HG03196 (cell line): ENCODE data around the gene RPA4.
"Not testable (repeated sequence)": the region's sequence is repeated elsewhere in the genome, so short reads cannot be mapped to it uniquely, and the experiment has no call there.

ENCODE experiments used
- ATAC-seq: cut with Tn5 transposase; IDR thresholded peaks from one replicate; pipeline ENCODE4 v1.9.1; 2021; ENCODE audit not compliant: unreplicated experiment

The RPA4 gene, protein sequence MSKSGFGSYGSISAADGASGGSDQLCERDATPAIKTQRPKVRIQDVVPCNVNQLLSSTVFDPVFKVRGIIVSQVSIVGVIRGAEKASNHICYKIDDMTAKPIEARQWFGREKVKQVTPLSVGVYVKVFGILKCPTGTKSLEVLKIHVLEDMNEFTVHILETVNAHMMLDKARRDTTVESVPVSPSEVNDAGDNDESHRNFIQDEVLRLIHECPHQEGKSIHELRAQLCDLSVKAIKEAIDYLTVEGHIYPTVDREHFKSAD

DNA sequence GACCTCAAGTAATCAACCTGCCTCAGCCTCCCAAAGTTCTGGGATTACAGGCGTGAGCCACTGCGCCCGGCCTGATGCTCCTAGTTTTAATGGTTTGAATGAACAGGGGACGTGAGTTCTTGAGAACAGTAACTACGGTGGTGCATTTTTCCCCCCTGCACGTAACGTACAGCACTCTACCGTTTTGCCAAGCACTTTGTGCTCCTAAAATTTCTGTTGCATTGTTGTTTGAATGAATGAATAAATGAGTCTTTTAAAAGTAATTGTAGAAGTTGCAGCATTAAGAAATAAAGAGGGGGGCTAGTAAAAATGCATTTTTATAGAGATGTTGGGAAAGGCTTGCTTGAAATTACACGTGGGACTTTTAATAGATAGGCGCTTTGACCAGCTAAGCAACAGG lies at the start of gene RPA4:
Gene RPA4, plus strand, starts transcription at position 301 of the 400 bp plus-strand sequence. CDS start 403 bp downstream, outside the sequence.
- no peak for ATAC-seq

DNA sequence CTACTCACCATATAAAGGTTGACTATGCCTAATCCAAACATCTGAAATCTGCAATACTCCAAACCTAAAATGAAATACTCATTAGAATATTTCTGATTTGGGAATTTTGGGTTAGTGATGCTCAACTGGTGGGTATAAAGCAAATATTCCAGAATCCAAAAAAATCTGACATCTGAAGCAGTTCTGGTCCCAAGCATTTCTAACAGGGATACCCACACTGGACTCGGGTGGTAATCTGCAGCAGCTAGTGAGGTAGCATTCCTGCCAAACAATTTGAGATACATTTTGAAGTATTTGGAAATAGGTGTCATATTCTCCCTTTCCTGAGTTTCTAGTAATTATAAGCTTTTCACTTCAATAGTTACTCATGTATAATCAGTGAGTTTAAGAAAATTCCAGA lies 49.6 kb upstream of the RPA4 start:
- ATAC-seq = no peak

DNA sequence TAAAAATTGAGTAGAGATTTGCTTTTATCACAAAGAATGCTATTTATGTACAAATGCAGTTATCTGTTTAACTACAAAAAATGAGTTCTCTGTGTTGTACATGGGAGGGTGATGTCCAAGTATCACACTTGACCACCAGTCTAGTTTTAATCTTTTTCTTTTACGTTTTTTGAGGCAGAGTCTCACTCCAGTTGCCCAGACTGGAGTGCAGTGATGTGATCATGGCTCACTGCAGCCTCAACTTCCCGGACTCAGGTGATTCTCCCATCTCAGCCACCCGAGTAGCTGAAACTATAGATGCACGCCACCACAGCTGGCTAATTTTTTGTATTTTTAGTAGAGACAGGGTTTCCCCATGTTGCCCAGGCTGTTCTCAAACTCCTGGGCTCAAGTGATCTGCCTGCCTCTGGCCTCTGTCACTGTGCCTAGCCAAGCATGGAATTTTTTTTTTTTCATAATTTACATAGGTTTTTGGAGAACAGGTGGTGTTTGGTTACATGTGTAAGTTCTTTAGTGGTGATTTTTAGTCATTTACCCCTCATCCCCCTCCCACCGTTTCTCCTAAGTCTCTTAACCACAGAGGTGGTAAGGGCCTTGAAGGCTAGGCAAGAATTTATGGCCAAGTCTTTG lies 47.9 kb upstream of the RPA4 start:
- peak; percentile 86 for ATAC-seq

DNA sequence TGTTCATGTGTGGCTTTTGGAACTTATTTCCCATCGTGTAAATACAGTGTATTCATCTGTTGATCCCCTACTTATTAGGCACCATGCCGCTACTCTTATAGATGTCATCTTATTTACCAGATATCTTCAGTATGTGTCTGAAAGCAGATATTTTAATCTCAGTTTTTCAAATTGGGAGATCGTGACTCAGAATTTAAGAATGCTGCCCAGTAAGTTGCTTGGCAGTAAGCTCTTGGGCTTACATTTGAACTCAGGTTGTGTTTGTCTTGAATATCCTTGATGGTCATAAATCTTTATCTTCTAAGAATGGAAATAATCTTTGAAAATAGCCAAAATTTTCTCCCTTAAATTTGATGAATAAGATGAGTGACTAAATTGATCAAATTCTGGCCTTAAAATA lies 45.9 kb upstream of the RPA4 start:
- ATAC-seq = no peak

DNA sequence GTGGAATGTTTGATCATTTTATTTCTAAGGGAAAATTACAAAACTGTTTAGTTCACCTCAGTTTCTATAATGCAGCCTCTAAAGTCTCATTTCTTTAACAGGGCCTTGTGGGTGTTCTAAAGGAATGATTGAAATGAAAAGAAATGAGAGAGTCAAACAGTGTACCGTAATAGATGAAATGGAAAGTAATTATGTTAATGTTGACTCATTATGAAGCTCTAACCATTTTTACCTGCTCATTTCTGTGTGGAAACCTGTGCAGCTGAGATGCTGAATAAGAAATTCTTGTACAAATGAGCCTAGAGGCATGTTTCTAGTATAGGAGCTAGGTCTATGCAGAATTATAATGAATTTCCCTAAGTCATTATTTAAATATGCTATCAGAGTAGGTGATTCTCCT lies 45.2 kb upstream of the RPA4 start:
- no peak for ATAC-seq

DNA sequence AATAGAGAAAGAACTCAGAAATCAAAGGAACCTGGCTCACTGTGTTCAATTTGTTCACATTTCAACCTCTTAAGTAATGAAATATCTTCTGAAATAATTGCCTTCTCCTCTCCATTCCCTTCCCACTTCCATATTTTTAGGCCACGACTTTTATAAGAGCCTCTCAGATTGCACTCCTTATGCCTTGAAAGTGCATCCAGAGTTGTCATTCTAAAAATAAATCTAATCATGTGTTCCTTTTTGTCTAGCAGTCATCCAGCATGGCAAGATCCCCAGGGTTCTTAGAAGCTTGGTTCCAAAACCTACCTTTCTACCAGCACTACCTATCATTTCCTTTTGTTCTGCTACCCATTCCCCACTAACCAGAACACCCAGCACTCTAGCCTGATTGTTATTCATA lies 42.4 kb upstream of the RPA4 start:
- no peak for ATAC-seq

DNA sequence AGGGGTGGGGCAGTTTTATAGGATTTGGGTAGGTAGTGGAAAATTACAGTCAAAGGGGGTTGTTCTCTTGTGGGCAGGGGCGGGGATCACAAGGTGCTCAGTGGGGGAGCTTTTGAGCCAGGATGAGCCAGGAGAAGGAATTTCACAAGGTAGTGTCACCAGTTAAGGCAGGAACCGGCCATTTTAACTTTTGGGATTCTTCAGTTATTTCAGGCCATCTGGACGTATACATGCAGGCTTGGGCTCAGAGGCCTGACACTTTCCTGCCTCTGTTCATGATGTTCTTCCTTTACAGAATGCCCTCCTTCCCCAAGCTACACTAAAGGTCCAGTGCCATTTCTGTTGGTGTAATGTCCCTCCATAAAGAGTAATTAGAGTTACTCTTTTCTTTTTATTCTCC lies 41.8 kb upstream of the RPA4 start:
- not testable (repeated sequence) for ATAC-seq

DNA sequence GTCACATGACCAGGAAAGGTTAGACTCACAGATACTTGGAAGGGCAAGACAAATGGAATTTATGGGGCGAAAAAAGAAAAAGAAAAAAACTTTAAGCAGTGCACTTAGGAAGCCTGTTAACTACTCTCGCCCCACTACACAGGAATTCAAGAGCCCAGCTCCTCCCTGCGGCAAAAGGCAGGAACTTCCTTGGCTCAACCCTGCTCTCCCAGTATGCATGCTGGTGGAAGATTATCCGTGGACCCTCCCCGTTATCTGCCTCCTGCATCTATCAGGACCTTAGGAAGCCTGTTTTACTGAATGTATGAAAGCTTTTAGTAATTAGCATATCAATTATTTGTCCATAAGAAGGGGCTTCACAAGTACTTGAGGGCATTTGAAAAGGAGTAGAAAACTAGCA lies 40.1 kb upstream of the RPA4 start:
- no peak for ATAC-seq

DNA sequence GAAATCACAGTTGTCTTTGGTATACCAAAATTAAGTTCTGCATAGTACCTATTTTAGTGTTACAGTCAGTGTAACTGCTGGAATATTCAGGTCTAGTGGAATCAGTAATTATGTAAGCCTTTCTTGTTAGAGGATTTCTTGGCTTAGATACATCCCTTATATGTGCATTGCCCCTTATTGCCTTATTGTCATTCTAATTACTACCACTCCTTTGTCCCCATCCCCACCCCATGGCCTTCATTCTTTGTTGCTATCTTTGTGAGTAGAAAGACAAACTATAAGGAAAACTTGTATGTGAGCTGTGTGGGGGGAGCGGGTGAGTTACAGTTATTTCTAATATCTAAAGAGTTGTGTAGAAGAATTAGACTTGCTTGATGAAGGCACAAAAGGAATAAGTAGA lies 36.9 kb upstream of the RPA4 start:
- no peak for ATAC-seq

DNA sequence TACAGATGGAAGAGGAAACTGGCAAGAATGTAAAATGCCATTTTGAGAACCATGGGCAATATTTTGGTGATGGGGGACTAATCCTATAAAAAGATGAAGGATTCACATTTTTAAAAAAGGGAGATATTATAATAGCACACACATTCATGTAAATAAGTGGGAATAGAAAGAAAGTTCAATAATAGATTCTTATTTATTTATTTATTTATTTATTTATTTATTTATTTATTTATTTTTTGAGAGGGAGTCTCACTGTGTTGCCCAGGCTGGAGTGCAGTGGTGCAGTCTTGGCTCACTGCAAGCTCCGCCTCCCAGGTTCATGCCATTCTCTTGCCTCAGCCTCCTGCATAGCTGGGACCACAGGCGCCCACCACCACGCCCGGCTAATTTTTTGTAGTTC lies 24.3 kb upstream of the RPA4 start:
- ATAC-seq = not testable (repeated sequence)

DNA sequence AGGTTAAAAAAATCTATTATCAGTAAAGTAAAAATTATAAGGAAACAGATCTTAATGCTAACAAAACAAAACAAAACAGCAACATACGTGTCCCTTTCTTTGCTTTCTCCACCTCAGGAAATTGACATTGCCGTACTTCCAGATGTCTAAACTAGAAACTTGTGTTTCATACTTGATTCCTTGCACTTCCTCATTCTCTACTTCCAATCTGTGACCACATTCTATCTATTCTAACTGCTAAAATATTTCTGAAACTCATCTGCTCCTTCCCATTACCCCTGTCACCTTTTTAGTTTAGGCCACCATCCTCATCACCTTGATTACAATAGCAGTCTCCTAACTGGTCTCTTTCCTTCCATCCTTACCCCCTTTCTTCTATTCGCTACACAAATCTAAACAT lies 22.5 kb upstream of the RPA4 start:
- no peak for ATAC-seq

DNA sequence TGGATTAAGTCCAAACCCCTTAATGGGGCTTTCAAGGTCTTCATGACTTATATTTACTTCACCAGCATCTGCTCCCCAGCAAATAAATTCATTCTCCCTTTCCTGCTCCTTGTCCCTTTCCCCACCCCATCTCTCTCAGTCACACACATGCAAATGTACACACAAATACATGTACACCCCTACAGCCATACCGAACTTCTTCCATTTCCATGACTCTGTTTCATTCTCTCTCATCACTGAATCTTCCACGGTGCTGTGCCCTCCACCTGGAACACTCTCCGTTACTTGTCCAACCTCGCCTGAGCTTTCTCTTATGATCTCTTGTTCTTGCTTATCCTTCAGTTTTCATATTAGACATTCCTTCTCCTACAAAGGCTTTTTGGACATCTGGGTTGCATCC lies 22.0 kb upstream of the RPA4 start:
- no peak for ATAC-seq

DNA sequence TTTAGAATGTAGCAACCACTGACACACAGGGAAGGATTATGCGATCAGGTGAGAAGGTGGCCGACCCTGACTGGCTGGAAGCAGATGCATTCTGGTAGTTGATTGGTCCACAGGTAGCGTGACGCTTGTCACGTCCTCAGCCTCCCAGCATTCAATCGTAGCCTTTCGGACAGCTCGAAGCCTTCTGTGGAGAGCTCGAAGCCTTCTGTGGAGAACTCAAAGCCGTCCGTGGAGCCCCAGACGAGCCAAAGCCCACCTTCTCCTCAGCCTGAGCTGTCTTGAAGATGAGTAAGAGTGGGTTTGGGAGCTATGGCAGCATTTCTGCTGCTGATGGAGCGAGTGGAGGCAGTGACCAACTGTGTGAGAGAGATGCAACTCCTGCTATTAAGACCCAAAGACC lies 319 bp downstream of the RPA4 start:
- no peak for ATAC-seq

DNA sequence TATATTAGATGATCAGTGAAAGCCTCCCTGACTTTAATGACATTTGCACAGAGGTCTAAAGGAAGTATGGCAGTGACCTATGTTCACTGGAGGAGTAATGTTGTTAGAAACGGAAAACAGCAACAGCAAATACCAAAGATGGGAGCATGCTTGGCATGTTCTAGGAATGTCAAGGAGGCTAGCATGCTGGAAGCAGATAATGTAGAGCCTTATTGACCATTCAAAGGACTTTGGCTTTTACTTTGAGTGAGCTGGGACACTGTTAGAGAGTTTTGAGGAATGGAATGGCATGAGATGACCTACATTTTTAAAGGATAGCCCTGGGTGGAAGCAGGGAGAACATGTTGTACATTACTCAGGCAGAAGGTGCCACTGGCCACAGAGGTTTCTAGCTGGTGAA lies 6.0 kb downstream of the RPA4 start:
- ATAC-seq = no peak

DNA sequence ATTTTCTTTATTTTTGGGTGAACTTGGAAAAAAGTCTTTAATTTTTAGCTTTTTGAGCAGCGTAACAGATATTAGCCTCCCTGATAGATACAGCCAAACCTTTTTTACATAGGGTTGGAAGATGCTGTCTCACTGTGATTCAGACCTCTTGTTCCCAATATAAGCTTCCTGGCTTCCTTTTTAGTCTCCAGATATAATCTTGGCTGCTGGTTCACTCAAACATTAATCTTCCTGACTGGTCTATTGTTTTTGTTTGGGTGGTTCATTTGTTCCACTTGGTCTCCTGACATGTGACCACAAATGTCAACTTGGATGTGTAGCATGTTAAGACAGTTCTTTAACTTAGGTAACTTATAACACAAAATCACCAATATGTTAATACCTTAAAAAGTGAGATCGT lies 23.0 kb downstream of the RPA4 start:
- ATAC-seq = no peak

DNA sequence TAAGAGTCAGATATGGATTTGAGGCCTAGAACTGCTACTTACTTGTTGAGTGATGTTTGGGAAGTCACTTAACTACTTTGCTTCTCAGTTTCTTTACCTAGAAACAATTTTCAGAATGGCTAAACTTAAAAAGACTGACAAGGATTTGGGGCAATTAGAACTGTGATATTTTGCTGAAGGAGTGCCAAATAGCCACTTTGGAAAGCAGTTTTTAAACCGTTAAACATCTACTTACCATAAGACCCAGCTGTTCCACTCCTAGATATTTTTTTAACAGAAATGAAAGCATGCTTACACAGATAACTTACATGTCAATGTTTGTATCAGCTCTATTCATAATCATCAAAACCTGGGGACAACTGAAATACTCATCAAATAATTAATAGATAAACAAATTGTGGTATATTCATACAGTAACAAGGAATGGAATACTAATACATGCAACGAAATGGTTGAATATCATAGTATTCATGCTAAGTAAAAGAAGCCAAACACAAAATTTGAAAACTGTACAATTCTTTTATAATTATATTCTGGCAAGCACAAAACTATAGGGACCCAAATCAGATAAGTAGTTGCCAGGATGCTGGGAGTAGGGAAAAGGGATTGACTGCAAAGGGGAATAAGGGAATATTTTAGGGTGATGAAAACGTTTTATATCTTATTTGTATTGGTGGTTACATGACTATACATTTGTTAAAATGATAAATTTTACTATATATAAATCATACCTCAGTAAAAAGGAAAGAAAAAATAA lies 24.0 kb downstream of the RPA4 start:
- no peak for ATAC-seq

DNA sequence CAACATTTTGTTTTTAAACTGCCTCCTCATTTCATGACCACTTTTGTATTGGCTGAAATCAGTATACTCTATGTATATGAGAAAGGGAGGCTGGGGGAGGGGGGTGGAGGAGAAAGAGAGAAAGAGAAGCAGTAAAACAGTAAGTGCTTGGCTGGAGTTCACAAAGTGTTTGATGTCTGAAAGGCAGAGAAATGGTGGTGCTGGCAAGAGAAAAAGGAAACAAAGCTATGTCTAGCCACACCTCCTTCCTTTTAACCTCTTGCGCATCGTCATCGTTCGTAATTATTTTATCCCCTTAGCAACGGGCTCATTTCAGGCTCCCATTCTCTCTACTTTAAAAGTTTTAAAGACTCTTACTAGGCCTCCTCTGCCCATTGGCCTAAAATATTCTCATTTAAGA lies 25.6 kb downstream of the RPA4 start:
- no peak for ATAC-seq

DNA sequence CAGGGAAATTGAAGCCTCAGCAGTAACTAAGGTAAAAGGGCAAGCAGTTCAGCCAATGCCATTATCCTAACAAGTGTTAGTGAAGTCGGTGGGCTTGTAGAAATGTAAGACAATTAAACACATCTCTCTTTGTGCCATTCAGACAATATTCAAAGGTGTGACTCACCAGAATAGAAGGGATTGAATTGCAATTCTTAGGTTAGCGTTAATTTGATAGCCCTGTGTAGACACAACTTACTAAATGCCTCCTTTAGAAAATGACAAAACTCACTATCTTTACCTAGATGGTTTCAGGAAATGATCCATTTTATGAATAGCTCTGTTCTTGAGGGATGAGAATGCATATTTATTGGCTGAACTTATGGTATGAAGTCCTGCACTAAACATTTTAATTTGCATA lies 35.2 kb downstream of the RPA4 start:
- ATAC-seq = no peak

DNA sequence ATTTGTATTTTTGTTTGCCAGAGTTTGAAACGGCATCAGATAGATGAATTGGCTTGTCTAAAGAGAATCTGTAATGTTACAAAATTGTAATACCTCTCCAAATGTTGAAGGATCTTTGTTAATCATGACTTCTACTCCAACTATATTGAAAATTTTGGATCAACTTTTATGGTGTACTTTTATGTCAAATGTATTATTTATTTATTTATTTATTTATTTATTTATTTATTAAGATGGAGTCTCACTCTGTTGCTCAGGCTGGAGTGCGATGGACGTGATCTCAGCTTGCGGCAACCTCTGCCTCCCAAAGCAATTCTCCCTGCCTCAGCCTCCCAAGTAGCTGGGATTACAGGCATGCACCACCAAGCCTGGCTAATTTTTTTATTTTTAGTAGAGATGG lies 36.0 kb downstream of the RPA4 start:
- ATAC-seq = no peak

DNA sequence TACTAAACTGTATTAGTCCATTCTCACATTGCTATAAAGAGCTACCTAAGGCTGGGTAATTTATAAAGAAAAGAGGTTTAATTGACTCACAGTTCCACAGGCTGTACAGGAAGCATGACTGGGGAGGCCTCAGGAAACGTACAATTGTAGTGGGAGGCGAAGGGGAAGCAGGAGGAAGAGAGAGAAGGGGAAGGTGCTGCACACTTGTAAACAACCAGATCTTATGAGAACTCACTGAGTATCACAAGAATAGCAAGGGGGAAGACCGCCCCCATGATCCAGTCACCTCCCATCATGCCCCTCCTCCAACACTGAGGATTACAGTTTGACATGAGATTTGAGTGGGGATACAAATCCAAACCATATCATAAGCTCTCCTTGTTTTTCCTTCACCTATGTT lies 40.9 kb downstream of the RPA4 start:
- ATAC-seq = no peak

DNA sequence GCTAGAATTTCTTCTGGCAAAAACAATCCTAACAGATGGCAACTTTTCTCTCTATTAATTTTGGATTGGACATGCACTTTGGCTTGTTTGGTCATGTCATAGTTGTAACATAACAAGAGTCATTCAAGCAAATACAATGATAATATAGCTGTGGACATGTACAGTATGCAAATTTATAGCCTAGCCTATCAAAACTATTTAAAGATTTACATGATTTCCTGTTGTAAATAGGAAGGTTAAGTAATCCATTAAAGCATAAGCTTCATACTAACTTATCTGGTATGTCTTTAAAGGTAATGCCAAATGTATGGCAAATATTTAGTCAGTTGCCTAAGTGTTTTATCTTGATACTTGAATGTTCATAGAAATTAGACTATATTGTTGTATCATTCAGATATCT lies 45.3 kb downstream of the RPA4 start:
- no peak for ATAC-seq
